Stimulated activated naive CD4-positive, alpha-beta T cell treated with Interleukin-2 at 50 U/mL for 16 hours (primary cell): Measurements from ENCODE around the gene LRR1.
A peak's percentile ranks its signal among the peaks of the same experiment; 100 is the strongest.
"Not testable (repeated sequence)": the region's sequence is repeated elsewhere in the genome, so short reads cannot be mapped to it uniquely, and the experiment has no call there.

Source experiments
- DNase-seq: peaks from one replicate; lab custom pipeline; 2025; lab: John Stamatoyannopoulos, UW

Gene LRR1

DNA sequence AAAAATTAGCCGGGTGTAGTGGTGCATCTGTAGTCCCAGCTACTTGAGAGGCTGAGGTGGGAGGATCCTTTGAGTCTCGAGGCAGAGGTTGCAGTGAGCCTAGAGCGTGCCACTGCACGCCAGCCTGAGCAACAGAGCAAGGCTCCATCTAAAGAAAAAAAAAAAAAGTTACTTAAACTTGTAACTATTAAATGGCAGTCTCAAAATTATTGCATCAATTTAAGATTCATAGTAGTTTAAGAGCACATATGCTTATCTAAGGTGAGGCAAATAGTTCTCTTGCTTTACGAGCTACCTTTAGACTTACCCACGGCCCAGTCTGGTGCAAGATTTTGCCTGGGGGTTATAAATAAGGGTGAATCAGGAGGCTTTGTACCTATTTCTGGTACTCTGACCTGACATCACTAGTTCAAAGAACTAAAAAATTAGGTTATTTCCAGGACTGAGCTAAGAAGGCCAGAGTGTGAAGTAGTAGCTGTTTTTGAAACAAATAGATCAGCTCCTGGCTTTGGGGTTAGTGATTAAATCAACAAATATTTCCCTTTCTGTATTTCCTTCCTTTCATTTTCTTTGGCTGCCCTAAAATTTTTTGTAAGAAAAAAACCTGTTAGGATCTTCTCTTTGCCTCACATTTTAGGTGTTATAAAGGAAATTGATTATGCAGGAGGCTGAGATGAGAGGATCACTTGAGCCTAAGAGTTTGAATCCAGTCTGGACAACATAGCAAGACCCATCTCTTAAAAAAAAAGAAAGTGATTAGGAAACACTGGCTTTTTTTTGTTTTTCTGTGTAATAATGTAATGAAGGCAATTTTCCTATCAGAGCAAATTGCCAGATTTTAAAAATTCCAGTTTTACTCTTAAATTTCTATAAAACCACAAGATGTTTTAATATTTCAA, 25.4 kb downstream of the LRR1 start:
- peak; percentile 6 for DNase-seq

DNA sequence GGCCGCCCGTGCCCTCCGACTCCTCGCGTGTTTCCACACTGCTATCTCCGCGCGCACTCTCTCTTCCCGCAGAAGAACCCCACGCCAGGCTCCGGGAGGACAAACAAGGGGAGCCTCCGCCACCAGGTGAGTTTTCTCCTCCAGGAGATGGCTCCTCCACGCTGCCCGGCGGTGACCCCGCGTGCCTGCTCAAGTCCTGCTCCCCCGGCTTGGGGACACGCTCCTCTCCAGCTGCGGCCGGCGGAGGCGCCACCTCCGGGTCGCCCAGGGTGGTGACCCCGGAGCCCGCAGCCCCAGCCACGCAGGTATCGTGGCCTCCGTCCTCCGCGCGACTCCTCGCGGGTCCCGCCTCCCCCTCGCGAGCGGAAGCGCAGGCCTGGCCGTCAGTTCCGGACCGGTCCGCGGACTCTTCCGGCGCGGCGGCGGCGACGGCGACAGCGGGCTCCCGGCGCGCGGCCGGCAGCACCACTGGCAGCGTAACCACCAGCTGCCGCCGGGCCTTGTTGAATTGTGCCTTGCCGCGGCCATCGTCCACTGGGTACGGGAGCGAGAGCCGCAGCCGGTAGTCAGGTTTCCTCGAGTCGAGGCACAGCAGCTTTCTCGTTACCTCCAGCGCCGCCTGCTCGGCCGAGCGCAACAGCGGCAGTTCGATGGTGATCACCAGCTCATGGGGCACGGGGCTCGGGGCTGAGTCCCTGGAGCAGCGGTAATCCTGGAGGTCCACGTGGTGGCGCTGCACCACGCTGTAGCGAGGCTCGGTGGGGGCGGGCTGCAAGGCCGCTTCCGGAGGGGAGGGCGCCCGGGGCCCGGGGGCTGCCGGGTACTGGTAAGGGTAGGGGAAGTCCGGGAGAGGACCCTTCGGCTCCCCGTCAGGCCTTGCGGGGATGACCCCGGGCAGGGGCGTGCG, 35.2 kb downstream of the LRR1 start:
- peak; percentile 91 for DNase-seq

DNA sequence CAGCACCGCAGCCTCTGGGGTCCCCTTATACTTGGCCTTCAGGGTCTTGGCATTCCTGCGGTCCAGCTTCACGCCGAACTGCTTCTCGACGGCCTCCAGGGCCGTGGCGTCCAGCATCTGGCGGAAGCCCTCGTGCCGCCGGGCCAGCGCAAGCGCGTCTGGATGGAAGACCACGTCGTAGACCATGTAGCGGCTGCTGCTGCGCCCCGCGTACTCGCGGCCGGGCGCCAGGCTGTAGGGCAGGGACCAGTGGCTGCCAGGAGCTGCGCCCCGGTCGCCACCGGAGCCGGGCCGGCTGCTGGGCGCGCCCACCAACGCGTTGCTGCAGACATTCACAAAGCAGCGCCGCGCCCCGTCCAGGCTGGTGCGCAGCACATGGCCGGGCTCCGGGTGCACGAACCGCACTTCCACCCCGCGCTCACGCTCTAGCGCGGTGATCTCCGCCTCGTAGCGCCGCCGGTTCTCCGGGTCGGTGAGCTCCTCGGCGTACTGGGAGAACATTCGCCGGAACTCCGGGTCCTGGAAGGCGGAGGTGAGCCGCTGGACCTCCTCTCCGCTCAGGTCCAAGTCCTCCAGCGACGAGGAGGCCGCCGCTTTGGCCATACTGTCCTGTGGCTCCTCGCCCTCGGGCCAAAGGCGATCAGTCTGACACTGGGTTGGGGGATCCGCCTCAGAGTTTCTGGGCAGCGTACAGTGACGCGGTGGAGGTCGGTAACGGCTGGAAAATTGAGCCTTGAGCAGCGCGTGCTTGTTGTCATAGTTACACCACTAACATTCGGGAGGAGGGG, 36.0 kb downstream of the LRR1 start, which contains the start of gene DNAAF2:
TSS of gene DNAAF2 (minus strand) at position 698 of the 788 bp plus-strand sequence. CDS start at position 603, 95 bp downstream.
- peak; percentile 58 for DNase-seq

DNA sequence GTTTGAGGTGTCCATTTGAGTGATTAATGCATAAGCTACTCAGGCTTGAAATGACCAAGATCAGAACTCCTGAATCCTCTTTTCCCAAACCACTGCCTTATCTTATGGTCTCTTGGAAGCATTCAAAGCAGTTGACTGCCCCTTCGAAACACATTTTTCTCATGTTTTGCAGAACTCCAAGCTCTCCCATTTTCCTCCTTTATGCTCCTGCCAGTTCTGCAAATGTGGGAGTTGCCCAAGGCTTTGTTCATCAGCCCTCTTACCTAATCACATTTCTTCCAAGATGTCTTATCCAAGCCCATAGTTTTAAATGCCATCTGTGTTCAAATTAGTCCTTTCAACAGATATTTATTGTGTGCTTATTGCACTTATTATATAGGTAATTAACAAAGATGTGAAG, 38.1 kb downstream of the LRR1 start:
- DNase-seq, result no peak

DNA sequence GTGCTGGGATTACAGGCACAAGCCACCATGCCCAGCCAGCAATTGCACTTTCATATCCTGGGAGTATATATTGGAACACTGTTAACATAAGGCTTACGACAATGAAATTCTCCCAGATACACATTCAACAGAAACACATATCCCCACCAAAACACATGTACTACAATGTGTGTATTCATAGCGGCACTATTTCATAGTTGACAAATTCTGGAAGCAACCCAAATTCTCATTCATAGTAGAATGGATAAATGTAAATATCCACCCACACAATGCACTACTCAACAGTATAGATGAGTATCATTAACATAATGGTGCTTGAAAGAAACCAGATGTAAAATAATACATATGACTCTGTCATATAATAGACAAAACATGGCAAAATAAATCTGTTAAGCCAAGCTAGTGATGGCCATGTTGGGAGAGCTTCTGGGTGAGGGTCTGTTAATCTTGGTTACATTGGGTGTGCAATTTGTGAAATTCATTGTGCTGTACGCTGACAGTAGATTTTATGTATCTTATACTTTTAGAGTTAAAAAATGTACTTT, 38.9 kb downstream of the LRR1 start:
- no peak for DNase-seq

DNA sequence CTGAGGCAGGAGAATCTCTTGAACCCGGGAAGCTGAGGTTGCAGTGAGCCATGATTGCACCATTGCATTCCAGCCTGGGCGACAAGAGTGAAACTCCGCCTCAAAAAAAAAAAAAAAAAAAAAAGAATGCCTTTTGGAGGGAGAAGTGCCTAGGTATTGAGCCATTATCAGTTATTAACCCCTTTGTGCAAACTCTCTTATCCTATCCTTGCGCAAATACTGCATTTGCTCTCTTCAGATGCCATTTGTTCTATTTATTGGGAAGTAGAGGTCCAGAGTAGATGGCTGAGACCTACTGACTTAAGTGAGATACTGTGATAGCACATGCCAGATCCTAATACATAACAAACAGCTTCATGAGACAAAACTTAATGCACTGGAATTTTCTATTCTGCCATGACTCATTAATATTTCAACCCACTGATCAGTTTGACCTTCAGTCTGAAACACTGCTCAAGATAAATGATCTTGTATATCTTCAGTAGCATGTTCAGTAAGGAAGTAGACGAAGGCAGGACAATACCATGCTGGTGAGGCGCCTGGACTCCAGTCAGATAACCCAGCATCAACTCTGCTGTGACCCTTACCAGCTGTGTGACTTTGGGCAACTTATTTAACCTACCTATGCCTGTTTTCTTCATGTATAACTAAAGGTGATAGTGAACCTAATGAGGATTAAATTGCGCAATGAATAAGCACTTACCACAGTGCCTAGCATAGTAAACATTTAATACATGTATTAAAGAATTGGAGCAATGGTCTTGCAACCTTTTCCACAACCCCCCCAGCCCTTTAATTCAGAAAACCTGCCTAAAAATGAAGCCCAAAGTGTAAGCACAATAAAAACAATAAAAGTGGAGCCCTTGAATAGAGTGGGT, 42.0 kb downstream of the LRR1 start:
- DNase-seq, result no peak

DNA sequence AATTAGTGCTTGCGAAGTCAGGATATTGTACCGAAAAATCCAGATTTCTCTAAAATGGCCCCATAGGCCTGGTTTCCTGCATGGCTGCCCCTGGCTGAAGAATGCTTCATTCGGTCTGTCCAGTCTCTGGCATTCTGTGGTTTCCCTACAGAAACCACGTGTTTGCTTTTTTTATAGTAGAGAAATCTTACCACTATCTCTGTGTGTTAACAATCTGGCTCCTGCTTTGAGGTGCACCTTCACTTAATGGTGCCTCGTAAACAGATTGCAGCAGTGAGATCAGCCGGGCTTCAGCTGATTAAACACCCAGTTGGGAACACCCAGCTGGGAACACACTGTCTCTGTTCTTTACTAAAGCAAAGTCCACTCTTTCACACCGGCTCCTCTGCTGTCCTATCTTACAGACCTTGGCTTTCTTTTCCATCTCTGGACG, 43.0 kb downstream of the LRR1 start:
- DNase-seq, result no peak

DNA sequence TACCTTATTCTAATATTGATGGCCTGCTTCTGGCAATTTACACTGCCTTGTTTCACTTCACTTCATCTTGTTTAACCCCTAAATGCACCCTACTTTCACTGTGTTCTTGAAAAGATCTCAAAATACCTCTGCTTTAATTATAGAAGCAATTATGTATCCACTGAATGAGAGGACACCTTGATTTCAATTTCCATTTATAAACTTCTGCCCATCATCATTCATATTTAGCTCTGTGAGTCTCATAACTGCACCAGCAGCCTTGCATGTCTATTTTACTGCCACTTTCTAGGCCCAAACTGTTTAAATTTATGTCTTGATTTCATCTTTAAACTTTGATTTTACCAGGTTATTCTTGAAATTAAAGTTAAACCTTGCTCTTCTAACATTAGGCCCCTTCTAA, 43.4 kb downstream of the LRR1 start:
- DNase-seq, result no peak

DNA sequence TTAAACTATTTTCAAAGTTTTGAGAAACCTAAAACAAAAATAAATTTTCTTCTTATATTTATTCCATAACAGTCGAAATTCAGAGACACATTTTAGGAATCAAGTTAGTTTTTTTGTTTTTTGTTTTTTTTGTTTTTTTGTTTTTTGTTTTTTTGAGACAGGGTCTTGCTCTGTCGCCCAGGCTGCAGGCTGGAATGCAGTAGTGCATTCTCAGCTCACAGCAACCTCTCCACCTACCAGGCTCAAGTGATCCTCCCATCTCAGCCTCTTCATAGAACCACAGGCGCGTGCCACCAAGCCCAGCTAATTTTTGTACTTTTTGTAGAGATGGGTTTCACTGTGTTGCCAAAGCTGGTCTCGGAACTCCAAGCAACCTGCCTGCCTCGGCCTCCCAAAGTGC, 54.8 kb downstream of the LRR1 start:
- no peak for DNase-seq

DNA sequence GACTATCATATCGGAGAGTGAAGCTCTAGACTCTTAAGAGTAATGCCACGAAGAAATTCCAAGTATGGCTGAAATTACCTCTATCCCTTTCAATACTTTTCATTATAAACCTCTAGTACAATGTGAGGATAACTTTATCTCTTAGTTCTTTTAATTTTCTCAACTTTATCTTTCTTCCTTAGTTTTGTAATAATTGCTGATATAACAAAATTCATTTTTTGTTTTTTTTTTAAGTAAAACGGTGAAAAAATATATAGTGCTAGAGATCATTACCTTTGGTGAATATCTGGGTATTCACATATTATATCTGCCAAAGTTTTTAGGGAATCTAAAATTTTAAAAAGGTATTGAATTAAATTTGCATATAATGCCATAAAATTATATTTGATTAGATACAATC, 55.8 kb downstream of the LRR1 start:
- no peak for DNase-seq

DNA sequence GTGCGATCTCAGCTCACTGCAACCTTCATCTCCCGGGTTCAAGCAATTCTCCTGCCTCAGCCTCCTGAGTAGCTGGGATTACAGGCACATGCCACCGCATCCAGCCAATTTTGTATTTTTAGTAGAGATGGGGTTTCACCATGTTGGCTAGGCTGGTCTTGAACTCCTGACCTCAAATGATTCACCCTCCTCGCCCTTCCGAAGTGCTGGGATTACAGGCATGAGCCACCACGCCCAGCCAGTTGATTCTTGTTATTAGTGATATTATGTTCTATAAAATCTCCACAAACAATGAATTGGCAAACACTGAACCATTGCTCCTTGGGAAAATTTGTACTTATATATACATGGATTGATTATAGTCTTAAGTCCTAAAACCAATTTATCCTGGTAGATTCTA, 58.8 kb downstream of the LRR1 start:
- not testable (repeated sequence) for DNase-seq

DNA sequence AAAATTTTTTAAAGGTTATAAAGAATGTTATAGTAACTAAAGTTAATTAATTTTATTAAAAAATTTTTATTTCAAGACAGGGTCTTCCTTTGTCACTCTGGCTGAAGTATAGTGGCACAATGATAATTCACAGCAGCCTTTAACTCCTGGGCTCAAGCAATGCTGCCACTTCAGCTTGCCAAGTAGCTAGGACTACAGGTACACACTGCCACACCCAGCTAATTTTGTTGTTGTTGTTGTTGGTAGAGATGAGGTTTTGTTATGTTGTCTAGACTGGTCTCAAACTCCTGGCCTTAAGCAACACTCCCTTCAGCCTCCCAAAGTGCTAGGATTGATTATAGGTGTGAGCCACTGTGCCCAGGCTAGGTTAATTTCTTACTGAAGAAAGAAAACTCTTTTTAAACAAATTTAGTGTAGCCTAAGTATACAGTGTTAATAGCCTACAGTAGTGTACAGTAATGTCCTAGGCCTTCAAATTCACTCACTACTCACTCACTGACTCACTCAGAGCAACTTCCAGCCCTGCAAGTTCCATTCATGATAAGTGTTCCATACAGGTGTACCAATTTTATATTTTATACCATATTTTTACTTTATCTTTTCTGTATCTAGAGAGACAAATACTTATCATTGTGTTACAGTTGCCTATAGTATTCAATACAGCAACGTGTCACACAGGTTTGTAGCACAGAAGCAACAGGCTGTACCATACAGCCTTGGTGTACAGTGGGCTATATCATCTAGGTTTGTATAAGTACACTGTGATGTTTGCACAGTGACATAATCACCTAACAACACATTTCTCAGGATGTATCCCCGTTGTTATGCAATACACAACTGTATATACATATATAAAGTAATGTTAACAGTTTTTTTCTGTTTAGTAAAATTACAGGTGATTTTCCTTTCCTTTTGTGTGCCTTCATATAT, 61.1 kb downstream of the LRR1 start:
- DNase-seq, result no peak
